Adipocyte (in vitro differentiated cells): ENCODE measurements around the gene GRIK4.
A peak's percentile ranks its signal among the peaks of the same experiment; 100 is the strongest.

ENCODE experiments used
- DNase-seq: peaks from one replicate; pipeline ENCODE4 v3.0.0-alpha.2; 2015; ENCODE audit warnings: low read depth
- H3K27me3 ChIP-seq: replicated peaks from 2 replicates; pipeline ENCODE4 v1.7.0; 2013; ENCODE audit warnings: mild to moderate bottlenecking, low read length, moderate library complexity; ENCODE audit not compliant: control insufficient read depth, insufficient read depth
- H3K36me3 ChIP-seq: 2 replicates; pipeline ENCODE4 v1.7.0; 2013; ENCODE audit warnings: low read length, mild to moderate bottlenecking, moderate library complexity; ENCODE audit not compliant: control insufficient read depth, insufficient read depth, severe bottlenecking
- H3K4me1 ChIP-seq: 2 replicates; pipeline ENCODE4 v1.7.0; 2013; ENCODE audit warnings: mild to moderate bottlenecking, low read length, moderate library complexity; ENCODE audit not compliant: control insufficient read depth, insufficient read depth
- H3K4me3 ChIP-seq: 2 replicates; pipeline ENCODE4 v1.7.0; 2013; ENCODE audit warnings: mild to moderate bottlenecking, low read length, moderate library complexity
- H3K9ac ChIP-seq: 2 replicates; pipeline ENCODE4 v1.7.0; 2013; ENCODE audit warnings: mild to moderate bottlenecking, low read length, moderate library complexity
- H3K9me3 ChIP-seq: 2 replicates; pipeline ENCODE4 v1.7.0; 2013; ENCODE audit warnings: mild to moderate bottlenecking, low read length, moderate library complexity; ENCODE audit not compliant: control insufficient read depth

GRIK4 gene

GRCh38 chr11:120707663-120708062 is 196.1 kb downstream of the GRIK4 start:
- peaks cover 9% of the 10 kb centered on the region for H3K27me3 ChIP-seq
- H3K4me3 ChIP-seq: no peak overlapping the region
- H3K9me3 ChIP-seq: peaks cover 35% of the 10 kb centered on the region
- H3K9ac ChIP-seq: no peak overlapping the region
- no peak for DNase-seq
- peaks cover 26% of the 10 kb centered on the region for H3K4me1 ChIP-seq
- H3K36me3 ChIP-seq: no peaks in the 10 kb centered on the region

- Histone ChIP-seq H3K4me1 (peaks cover 26% of the 10 kb centered on the region), H3K9me3 (peaks cover 35% of the 10 kb centered on the region), H3K4me3 (no peak overlapping the region), H3K9ac (no peak overlapping the region), H3K36me3 (no peaks in the 10 kb centered on the region), H3K27me3 (no peaks in the 10 kb centered on the region)
- no peak for DNase-seq
Observed at GRCh38 chr11:120708511-120709183, 197.1 kb downstream of the GRIK4 start.

GRCh38 chr11:120709808-120710207 is 198.3 kb downstream of the GRIK4 start:
- H3K9me3 ChIP-seq: peaks cover 26% of the 10 kb centered on the region
- no peak overlapping the region for H3K4me3 ChIP-seq
- peaks cover 5% of the 10 kb centered on the region for H3K27me3 ChIP-seq
- peaks cover 26% of the 10 kb centered on the region for H3K4me1 ChIP-seq
- no peaks in the 10 kb centered on the region for H3K36me3 ChIP-seq
- DNase-seq: no peak
- no peak overlapping the region for H3K9ac ChIP-seq

- peak; percentile 95 for DNase-seq
- no peak overlapping the region for H3K4me3 ChIP-seq
- no peak overlapping the region for H3K9ac ChIP-seq
- no peaks in the 10 kb centered on the region for H3K36me3 ChIP-seq
- H3K4me1 ChIP-seq: peaks cover 26% of the 10 kb centered on the region
- peaks cover 20% of the 10 kb centered on the region for H3K9me3 ChIP-seq
- peaks cover 12% of the 10 kb centered on the region for H3K27me3 ChIP-seq
Observed at GRCh38 chr11:120710354-120711131, 199.0 kb downstream of the GRIK4 start.

GRCh38 chr11:120712014-120712413 is 200.5 kb downstream of the GRIK4 start:
- Histone ChIP-seq H3K4me1 (peaks cover 26% of the 10 kb centered on the region), H3K27me3 (peaks cover 18% of the 10 kb centered on the region), H3K36me3 (no peaks in the 10 kb centered on the region), H3K9me3 (peaks cover 12% of the 10 kb centered on the region), H3K4me3 (no peak overlapping the region), H3K9ac (no peak overlapping the region)
- no peak for DNase-seq

GRCh38 chr11:120712881-120713280 is 201.3 kb downstream of the GRIK4 start:
- H3K9me3 ChIP-seq: peaks cover 4% of the 10 kb centered on the region
- peaks cover 24% of the 10 kb centered on the region for H3K27me3 ChIP-seq
- no peak overlapping the region for H3K9ac ChIP-seq
- no peak overlapping the region for H3K4me3 ChIP-seq
- peaks cover 26% of the 10 kb centered on the region for H3K4me1 ChIP-seq
- no peaks in the 10 kb centered on the region for H3K36me3 ChIP-seq
- no peak for DNase-seq

- Histone ChIP-seq H3K36me3 (no peaks in the 10 kb centered on the region), H3K27me3 (peaks cover 25% of the 10 kb centered on the region), H3K9ac (no peak overlapping the region), H3K4me1 (peaks cover 26% of the 10 kb centered on the region), H3K4me3 (no peak overlapping the region), H3K9me3 (no peaks in the 10 kb centered on the region)
- DNase-seq: no peak
Observed at GRCh38 chr11:120713296-120713695, 201.7 kb downstream of the GRIK4 start.

- H3K4me1 ChIP-seq: peaks cover 26% of the 10 kb centered on the region
- H3K4me3 ChIP-seq: no peak overlapping the region
- H3K9ac ChIP-seq: no peak overlapping the region
- peaks cover 25% of the 10 kb centered on the region for H3K27me3 ChIP-seq
- H3K9me3 ChIP-seq: no peaks in the 10 kb centered on the region
- H3K36me3 ChIP-seq: no peaks in the 10 kb centered on the region
- DNase-seq: no peak
Observed at GRCh38 chr11:120714438-120714837, 202.9 kb downstream of the GRIK4 start.

- Histone ChIP-seq H3K36me3 (no peaks in the 10 kb centered on the region), H3K4me3 (peak overlapping the region; percentile 54), H3K9me3 (no peaks in the 10 kb centered on the region), H3K9ac (no peak overlapping the region), H3K4me1 (peaks cover 20% of the 10 kb centered on the region), H3K27me3 (peaks cover 25% of the 10 kb centered on the region)
- peak; percentile 22 for DNase-seq
Observed at GRCh38 chr11:120715239-120715638, 203.7 kb downstream of the GRIK4 start.

GRCh38 chr11:120717042-120717441 is 205.5 kb downstream of the GRIK4 start:
- Histone ChIP-seq H3K36me3 (no peaks in the 10 kb centered on the region), H3K4me1 (peaks cover 2% of the 10 kb centered on the region), H3K4me3 (no peak overlapping the region), H3K27me3 (peaks cover 29% of the 10 kb centered on the region), H3K9me3 (no peaks in the 10 kb centered on the region), H3K9ac (no peak overlapping the region)
- DNase-seq: no peak

- Histone ChIP-seq H3K9ac (no peak overlapping the region), H3K36me3 (no peaks in the 10 kb centered on the region), H3K27me3 (peaks cover 29% of the 10 kb centered on the region), H3K4me3 (no peak overlapping the region), H3K9me3 (no peaks in the 10 kb centered on the region), H3K4me1 (no peaks in the 10 kb centered on the region)
- no peak for DNase-seq
Observed at GRCh38 chr11:120717623-120718022, 206.1 kb downstream of the GRIK4 start.
